AG09309 (cell line): ENCODE data around the gene TRIM17.

ENCODE experiments used
- DNase-seq: peaks from one replicate; pipeline ENCODE4 v3.0.0-alpha.2; 2010; ENCODE audit warnings: low read depth
- H3K4me3 ChIP-seq: 2 replicates; pipeline ENCODE4 v1.5.1; 2011; ENCODE audit warnings: mild to moderate bottlenecking, low read depth, low read length, moderate library complexity; ENCODE audit not compliant: control insufficient read depth
- TF ChIP-seq, protein P1 (sequence below): IDR thresholded peaks from 2 replicates; pipeline ENCODE4 v1.5.1; 2011; ENCODE audit warnings: mild to moderate bottlenecking, low read depth, low read length, inconsistent platforms; ENCODE audit not compliant: insufficient read depth, control insufficient read depth; ENCODE audit errors: missing control alignments

The TRIM17 gene

DNA sequence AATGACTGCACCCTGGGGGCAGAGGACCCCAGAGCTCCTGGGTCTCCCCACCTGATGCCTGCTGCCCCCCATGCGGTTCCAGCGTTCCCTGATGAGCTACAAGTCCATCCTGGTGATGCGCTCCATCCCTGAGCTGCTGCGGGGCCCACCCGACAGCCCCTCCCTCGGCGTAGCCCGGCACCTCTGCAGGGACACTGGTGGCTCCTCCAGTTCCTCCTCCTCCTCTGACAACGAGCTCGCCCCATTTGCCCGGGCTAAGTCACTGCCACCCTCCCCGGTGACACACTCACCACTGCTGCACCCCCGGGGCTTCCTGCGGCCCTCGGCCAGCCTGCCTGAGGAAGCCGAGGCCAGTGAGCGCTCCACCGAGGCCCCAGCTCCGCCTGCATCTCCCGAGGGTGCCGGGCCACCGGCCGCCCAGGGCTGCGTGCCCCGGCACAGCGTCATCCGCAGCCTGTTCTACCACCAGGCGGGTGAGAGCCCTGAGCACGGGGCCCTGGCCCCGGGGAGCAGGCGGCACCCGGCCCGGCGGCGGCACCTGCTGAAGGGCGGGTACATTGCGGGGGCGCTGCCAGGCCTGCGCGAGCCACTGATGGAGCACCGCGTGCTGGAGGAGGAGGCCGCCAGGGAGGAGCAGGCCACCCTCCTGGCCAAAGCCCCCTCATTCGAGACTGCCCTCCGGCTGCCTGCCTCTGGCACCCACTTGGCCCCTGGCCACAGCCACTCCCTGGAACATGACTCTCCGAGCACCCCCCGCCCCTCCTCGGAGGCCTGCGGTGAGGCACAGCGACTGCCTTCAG is 45.5 kb downstream of the TRIM17 start:
- TF ChIP-seq, protein P1, sequence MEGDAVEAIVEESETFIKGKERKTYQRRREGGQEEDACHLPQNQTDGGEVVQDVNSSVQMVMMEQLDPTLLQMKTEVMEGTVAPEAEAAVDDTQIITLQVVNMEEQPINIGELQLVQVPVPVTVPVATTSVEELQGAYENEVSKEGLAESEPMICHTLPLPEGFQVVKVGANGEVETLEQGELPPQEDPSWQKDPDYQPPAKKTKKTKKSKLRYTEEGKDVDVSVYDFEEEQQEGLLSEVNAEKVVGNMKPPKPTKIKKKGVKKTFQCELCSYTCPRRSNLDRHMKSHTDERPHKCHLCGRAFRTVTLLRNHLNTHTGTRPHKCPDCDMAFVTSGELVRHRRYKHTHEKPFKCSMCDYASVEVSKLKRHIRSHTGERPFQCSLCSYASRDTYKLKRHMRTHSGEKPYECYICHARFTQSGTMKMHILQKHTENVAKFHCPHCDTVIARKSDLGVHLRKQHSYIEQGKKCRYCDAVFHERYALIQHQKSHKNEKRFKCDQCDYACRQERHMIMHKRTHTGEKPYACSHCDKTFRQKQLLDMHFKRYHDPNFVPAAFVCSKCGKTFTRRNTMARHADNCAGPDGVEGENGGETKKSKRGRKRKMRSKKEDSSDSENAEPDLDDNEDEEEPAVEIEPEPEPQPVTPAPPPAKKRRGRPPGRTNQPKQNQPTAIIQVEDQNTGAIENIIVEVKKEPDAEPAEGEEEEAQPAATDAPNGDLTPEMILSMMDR = no peak

DNA sequence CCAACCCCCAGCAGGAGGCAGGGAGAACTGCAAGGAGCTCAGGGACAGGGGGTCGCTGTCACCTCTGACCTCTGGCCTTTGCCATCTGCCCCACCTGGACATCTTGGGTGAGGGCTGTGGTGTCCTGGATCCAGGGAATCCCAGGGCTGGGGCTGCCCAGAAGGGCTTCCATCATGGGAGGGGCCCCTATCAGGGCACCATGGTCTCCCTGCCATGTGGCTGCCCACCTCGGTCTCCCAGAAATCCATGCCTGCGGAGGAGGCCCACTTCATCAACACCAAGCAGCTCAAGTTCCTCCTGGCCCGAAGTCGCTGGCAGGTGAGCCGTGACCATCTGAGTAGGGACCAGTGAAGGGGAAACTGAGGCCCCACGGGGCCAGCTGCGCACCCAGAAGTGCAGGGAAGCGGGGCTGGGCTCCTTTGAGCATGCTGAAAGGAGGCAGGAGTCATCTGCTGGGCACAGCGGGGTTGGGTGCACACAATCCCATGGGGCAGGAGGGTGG is 46.2 kb downstream of the TRIM17 start:
- TF ChIP-seq, protein P1 = no peak
- no peak overlapping the region for H3K4me3 ChIP-seq
- no peak for DNase-seq

More for the DNA sequence above, 45.5 kb downstream of the TRIM17 start:
- DNase-seq = no peak
- no peak overlapping the region for H3K4me3 ChIP-seq

DNA sequence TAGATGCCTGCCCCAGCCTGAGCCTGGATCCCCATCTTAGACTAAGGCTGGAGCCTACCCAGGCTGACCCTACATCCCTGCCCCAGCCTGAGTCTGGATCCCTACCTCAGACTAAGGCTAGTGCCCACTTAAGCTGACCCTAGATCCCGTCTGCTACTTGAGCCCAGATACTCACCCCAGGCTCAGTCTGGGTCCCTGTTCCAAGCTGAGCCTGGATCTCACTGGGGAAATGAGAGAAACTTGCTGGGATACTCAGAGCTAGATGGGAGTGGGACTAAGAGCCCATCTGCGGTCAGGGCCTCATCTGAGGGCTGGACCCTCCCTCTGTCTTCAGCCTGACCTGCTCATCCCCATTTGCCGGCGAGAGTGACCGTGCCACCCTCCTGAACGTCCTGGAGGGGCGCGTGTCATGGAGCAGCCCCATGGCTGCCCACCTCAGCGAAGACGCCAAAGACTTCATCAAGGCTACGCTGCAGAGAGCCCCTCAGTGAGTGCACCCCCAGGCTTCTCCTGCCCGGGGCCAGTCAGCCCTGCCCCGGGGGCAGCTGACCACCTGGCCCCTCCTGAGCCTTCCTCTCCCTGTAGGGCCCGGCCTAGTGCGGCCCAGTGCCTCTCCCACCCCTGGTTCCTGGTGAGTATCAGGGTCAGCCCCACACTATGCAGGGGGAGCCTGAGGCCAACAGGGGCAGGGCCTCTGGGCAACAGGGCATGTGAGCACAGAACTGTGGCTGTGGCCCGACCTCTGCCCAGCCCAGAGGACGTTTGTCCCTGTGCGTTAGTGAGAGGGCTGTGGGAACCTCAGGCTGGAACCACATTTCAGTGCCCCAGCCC is 46.8 kb downstream of the TRIM17 start:
- DNase-seq = no peak
- H3K4me3 ChIP-seq = no peak overlapping the region
- TF ChIP-seq, protein P1 = no peak

DNA sequence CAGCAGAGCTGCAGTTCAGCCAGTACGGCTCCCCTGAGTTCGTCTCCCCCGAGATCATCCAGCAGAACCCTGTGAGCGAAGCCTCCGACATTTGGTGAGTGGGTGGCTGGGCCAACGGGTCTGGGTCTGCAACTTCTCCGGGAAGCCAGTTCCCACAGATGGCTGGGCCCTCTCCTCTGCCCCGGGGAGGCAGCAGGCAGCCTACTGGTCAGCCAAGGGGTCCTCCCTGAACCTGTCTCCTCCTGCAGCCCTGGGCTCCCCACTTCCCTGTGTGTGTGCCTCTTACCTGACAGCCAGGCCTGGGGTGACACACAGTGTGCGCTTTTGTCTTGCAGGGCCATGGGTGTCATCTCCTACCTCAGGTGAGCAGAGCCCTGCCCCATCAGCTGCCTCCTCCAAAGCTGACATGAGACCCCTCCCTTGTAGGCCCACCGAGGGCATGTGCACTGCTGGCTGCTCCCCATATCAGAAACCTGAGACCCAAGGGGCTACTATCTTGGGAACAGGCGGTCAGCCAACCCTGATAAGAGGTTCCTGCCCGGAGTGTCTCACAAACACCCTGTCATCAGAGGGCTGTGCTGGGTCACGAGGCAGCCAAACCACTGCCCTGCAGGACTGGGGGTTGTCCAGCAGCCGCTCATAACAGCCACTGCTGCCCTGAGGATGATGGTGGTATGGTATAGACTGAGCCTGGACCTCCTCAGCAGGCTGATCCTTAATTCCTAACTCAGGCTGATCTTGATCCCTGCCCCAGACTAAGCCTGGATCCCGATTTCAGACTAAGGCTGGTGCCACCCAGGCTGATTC is 47.7 kb downstream of the TRIM17 start:
- TF ChIP-seq, protein P1 = no peak
- no peak for DNase-seq
- no peak overlapping the region for H3K4me3 ChIP-seq

DNA sequence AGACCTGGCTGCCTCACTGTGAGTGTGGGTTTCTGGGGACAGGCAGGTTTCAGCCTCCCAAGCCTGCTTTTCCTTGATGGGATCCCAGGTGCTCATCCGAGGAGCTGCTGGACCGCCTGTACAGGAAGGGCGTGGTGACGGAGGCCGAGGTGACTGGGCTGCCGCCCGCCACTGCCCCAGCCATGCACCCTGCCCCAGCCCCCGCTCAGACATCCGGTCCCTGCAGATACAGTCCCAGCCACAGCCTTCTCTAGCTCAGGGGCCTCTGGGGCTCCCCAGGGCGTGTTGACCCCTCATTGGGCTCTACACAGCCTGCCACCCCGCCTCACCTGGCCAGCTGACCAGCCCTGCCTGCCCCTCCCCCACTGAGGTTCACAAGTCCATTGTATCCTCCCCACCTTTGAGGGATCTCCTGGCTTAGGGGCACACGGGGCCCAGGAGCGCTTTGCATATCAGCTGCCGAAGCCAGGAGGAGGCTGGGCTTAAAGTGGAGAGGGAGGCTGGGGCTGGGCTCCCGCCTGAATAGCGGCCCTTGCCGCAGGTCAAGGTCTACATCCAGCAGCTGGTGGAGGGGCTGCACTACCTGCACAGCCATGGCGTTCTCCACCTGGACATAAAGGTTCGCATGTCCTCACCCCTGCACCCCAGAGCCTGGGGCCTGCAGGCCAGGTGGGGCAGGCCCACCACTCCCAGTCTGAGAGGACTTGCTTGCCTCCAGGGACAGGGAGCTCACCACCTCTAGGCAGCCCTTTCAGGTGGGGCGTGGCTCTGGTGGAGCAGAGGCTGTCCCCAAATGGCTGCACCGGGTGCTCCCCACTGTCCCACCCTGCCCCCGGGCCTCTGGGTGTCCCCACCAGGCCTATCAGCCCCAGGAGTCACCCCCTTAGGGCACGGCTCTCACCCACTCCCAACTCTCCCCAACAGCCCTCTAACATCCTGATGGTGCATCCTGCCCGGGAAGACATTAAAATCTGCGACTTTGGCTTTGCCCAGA is 48.6 kb downstream of the TRIM17 start:
- TF ChIP-seq, protein P1 = no peak
- no peak for DNase-seq
- no peak overlapping the region for H3K4me3 ChIP-seq
